GM06990 (cell line): ENCODE data around the gene LAX1.

Source experiments
- DNase-seq: peaks from one replicate; pipeline ENCODE4 v3.0.0-alpha.2; 2011; ENCODE audit not compliant: insufficient read length; ENCODE audit errors: extremely low read depth
- H3K27me3 ChIP-seq: replicated peaks from 2 replicates; pipeline ENCODE4 v1.6.0; 2011; ENCODE audit warnings: low read length; ENCODE audit not compliant: control insufficient read depth, insufficient read depth
- H3K36me3 ChIP-seq: 2 replicates; pipeline ENCODE4 v1.5.1; 2011; ENCODE audit warnings: low read length; ENCODE audit not compliant: control insufficient read depth, insufficient read depth
- H3K4me3 ChIP-seq: replicated peaks from 2 replicates; pipeline ENCODE4 v1.5.1; 2011; ENCODE audit warnings: low read depth, mild to moderate bottlenecking, control low read depth, low read length
- TF ChIP-seq, protein P1 (sequence below): IDR thresholded peaks from 2 replicates; pipeline ENCODE4 v1.5.1; 2011; ENCODE audit warnings: low read length, control low read depth, mild to moderate bottlenecking, inconsistent platforms; ENCODE audit not compliant: insufficient read depth, poor library complexity, severe bottlenecking

Gene LAX1

GRCh38 chr1:203763505-203763904 lies 1.5 kb upstream of the LAX1 start:
- Histone ChIP-seq H3K4me3 (no peak overlapping the region), H3K27me3 (no peaks in the 10 kb centered on the region), H3K36me3 (no peaks in the 10 kb centered on the region)
- TF ChIP-seq, protein P1, sequence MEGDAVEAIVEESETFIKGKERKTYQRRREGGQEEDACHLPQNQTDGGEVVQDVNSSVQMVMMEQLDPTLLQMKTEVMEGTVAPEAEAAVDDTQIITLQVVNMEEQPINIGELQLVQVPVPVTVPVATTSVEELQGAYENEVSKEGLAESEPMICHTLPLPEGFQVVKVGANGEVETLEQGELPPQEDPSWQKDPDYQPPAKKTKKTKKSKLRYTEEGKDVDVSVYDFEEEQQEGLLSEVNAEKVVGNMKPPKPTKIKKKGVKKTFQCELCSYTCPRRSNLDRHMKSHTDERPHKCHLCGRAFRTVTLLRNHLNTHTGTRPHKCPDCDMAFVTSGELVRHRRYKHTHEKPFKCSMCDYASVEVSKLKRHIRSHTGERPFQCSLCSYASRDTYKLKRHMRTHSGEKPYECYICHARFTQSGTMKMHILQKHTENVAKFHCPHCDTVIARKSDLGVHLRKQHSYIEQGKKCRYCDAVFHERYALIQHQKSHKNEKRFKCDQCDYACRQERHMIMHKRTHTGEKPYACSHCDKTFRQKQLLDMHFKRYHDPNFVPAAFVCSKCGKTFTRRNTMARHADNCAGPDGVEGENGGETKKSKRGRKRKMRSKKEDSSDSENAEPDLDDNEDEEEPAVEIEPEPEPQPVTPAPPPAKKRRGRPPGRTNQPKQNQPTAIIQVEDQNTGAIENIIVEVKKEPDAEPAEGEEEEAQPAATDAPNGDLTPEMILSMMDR = no peak
- no peak for DNase-seq

DNA sequence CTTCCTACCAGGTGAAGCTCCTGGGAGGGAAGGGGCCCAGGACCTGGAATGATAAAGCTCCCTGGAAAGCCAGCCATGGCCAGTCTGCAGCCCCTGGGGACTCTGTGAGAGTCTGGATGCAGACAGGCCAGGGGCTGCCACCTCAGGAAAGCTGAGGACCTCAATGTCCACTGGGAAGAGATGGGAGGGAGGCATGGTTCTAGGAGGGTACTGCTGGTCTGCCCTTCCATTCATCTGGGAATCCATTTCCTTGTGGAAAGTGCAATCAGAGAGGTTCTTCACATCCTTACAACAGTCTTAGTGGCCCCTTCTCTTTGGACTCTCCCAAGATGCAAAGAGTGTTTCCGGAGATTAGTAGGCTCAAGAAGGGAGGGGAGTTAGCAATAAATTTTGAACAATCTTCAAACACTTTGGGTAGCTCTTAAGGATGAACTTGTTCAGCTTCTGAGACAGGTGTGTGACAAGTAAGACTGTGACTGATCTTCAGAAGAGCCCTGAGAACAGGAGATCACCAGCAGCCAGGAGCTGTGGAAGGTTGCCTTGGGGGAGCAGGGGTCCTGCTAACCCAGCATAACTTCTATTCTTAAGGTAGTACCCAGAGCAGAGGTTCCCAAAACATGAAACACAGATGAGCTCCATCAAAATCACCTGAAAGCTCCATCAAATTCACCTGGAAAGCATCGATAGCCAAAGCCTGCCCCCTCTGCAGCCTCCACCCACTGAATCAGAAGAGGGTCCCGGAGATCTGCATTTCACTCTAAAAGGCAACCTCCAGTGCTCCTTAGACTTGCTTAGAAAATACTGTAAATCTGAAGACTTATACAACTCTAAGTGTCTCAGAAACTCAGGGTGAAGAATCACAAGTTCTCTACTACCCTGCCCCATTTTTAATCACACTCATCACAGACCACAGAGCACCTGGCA lies 616 bp upstream of the LAX1 start:
- Histone ChIP-seq H3K4me3 (peak overlapping the region; percentile 76), H3K36me3 (no peaks in the 10 kb centered on the region), H3K27me3 (no peaks in the 10 kb centered on the region)
- no peak for DNase-seq
- TF ChIP-seq, protein P1 = no peak

- no peak for DNase-seq
- peak overlapping the region; percentile 22; the same call in 1 of the 2 replicates for H3K4me3 ChIP-seq
Observed at GRCh38 chr1:203768256-203768655, 3.3 kb downstream of the LAX1 start.

GRCh38 chr1:203769505-203770343 lies 4.7 kb downstream of the LAX1 start:
- Histone ChIP-seq H3K36me3 (peaks cover 18% of the 10 kb centered on the region), H3K27me3 (no peaks in the 10 kb centered on the region), H3K4me3 (no peak overlapping the region)
- DNase-seq = no peak
- TF ChIP-seq, protein P1 = no peak

More at GRCh38 chr1:203768256-203768655, 3.3 kb downstream of the LAX1 start:
- Histone ChIP-seq H3K27me3 (no peaks in the 10 kb centered on the region), H3K36me3 (peaks cover 14% of the 10 kb centered on the region)
- TF ChIP-seq, protein P1 = no peak

GRCh38 chr1:203771901-203772301 lies 6.9 kb downstream of the LAX1 start:
- TF ChIP-seq, protein P1 = no peak
- Histone ChIP-seq H3K4me3 (no peak overlapping the region), H3K27me3 (no peaks in the 10 kb centered on the region), H3K36me3 (peaks cover 20% of the 10 kb centered on the region)
- no peak for DNase-seq
